HG03565 (cell line): Measurements from ENCODE around the gene VWDE.
"Not testable (repeated sequence)": the region's sequence is repeated elsewhere in the genome, so short reads cannot be mapped to it uniquely, and the experiment has no call there.

ENCODE experiments used
- ATAC-seq: cut with Tn5 transposase; IDR thresholded peaks from one replicate; pipeline ENCODE4 v1.9.1; 2021; ENCODE audit warnings: mild to moderate bottlenecking, moderate library complexity; ENCODE audit not compliant: unreplicated experiment

The VWDE gene

GRCh38 chr7:12403287-12404181 is at the start of gene VWDE:
VWDE (minus strand) TSS chr7:12403865; CDS start chr7:12403716, 149 bp downstream.
- peak; percentile 74 for ATAC-seq

- ATAC-seq: not testable (repeated sequence)
Observed at GRCh38 chr7:12453136-12453535, 49.5 kb upstream of the VWDE start.

- ATAC-seq: no peak
Observed at GRCh38 chr7:12450615-12451014, 47.0 kb upstream of the VWDE start.

- no peak for ATAC-seq
Observed at GRCh38 chr7:12444785-12445184, 41.1 kb upstream of the VWDE start.

GRCh38 chr7:12440229-12440628 is 36.6 kb upstream of the VWDE start:
- ATAC-seq: no peak

- ATAC-seq: no peak
Observed at GRCh38 chr7:12436896-12437535, 33.4 kb upstream of the VWDE start.

GRCh38 chr7:12436126-12436525 is 32.5 kb upstream of the VWDE start:
- no peak for ATAC-seq

- ATAC-seq: peak; percentile 58
Observed at GRCh38 chr7:12434012-12434642, 30.5 kb upstream of the VWDE start.

GRCh38 chr7:12431886-12432556 is 28.4 kb upstream of the VWDE start:
- no peak for ATAC-seq

GRCh38 chr7:12425311-12425710 is 21.6 kb upstream of the VWDE start:
- ATAC-seq: no peak

GRCh38 chr7:12423997-12424745 is 20.5 kb upstream of the VWDE start:
- no peak for ATAC-seq

GRCh38 chr7:12423355-12423996 is 19.8 kb upstream of the VWDE start:
- ATAC-seq: no peak

- ATAC-seq: no peak
Observed at GRCh38 chr7:12422554-12423320, 19.1 kb upstream of the VWDE start.

GRCh38 chr7:12418452-12418851 is 14.8 kb upstream of the VWDE start:
- no peak for ATAC-seq

- no peak for ATAC-seq
Observed at GRCh38 chr7:12415072-12415471, 11.4 kb upstream of the VWDE start.

- no peak for ATAC-seq
Observed at GRCh38 chr7:12412407-12412806, 8.7 kb upstream of the VWDE start.

- ATAC-seq: no peak
Observed at GRCh38 chr7:12410523-12410922, 6.9 kb upstream of the VWDE start.

GRCh38 chr7:12409097-12409711 is 5.5 kb upstream of the VWDE start:
- no peak for ATAC-seq

- not testable (repeated sequence) for ATAC-seq
Observed at GRCh38 chr7:12407652-12408051, 4.0 kb upstream of the VWDE start.
